ENCODE data around the gene TCF19. TPM values are rescaled to one million over a fixed set of nuclear protein-coding genes. Genes with fewer than 3 reads are reported as not detected.
A peak's percentile ranks its signal among the peaks of the same experiment; 100 is the strongest.

The TCF19 gene
- total RNA-seq, 1 experiment from 2014 or later = 39.1 TPM

GRCh38 chr6:31114970-31115849, 43.2 kb upstream of the TCF19 start:
- Histone ChIP-seq H3K9me3 (ENCODE audit: low read depth, low read length, poor library complexity, severe bottlenecking) (no peaks in the 10 kb centered on the region), H3K4me1 (ENCODE audit: insufficient read depth, low read length, poor library complexity, severe bottlenecking) (peaks cover 6% of the 10 kb centered on the region), H3K4me3 (ENCODE audit: low read depth, low read length, poor library complexity, severe bottlenecking) (no peak overlapping the region), H3K27ac (ENCODE audit: low read depth, low read length, poor library complexity, severe bottlenecking) (no peak overlapping the region), H3K27me3 (replicated peaks; ENCODE audit: insufficient read depth, low read depth, low read length, poor library complexity) (no peaks in the 10 kb centered on the region), H3K36me3 (ENCODE audit: insufficient read depth, low read length, poor library complexity, severe bottlenecking) (no peaks in the 10 kb centered on the region)
- TF ChIP-seq CTCF (conservative IDR thresholded peaks at IDR 0.05; ENCODE audit: low read depth, low read length) = peak; percentile 54
- TF ChIP-seq EZH2 (IDR thresholded peaks at IDR 0.05; ENCODE audit: borderline replicate concordance, low read depth, low read length, poor library complexity, severe bottlenecking) = no peak
- intact Hi-C loops (cut with micrococcal nuclease; ENCODE audit: unreplicated experiment) = no loop called here
- peak; percentile 64 for DNase-seq (ENCODE audit: low spot score)
- no TSS peak for BruUV-seq (replicated peaks)
- CTCF ChIA-PET = no interaction called here
- POLR2A ChIA-PET (ENCODE audit: low non-redundant PET) = no interaction called here

GRCh38 chr6:31115941-31116560, 42.3 kb upstream of the TCF19 start:
- POLR2A ChIA-PET (ENCODE audit: low non-redundant PET) = no interaction called here
- H3K4me3 ChIP-seq (ENCODE audit: low read depth, low read length, poor library complexity, severe bottlenecking) = no peak overlapping the region
- peaks cover 6% of the 10 kb centered on the region for H3K4me1 ChIP-seq (ENCODE audit: insufficient read depth, low read length, poor library complexity, severe bottlenecking)
- no peaks in the 10 kb centered on the region for H3K27me3 ChIP-seq (replicated peaks; ENCODE audit: insufficient read depth, low read depth, low read length, poor library complexity)
- TF ChIP-seq EZH2 (IDR thresholded peaks at IDR 0.05; ENCODE audit: borderline replicate concordance, low read depth, low read length, poor library complexity, severe bottlenecking) = no peak
- TF ChIP-seq CTCF (conservative IDR thresholded peaks at IDR 0.05; ENCODE audit: low read depth, low read length) = no peak
- no peak overlapping the region for H3K27ac ChIP-seq (ENCODE audit: low read depth, low read length, poor library complexity, severe bottlenecking)
- H3K9me3 ChIP-seq (ENCODE audit: low read depth, low read length, poor library complexity, severe bottlenecking) = no peaks in the 10 kb centered on the region
- BruUV-seq (replicated peaks) = no TSS peak
- no peak for DNase-seq (ENCODE audit: low spot score)
- CTCF ChIA-PET = interaction anchor here (1.5 kb wide), 1 partner anchor 29 kb away, joined by 5 read pairs; no protein-coding TSS in a partner anchor
- H3K36me3 ChIP-seq (ENCODE audit: insufficient read depth, low read length, poor library complexity, severe bottlenecking) = no peaks in the 10 kb centered on the region
- intact Hi-C loops (cut with micrococcal nuclease; ENCODE audit: unreplicated experiment) = no loop called here

GRCh38 chr6:31116661-31117385, 41.6 kb upstream of the TCF19 start:
- intact Hi-C loops (cut with micrococcal nuclease; ENCODE audit: unreplicated experiment) = no loop called here
- peaks cover 6% of the 10 kb centered on the region for H3K4me1 ChIP-seq (ENCODE audit: insufficient read depth, low read length, poor library complexity, severe bottlenecking)
- no peak for DNase-seq (ENCODE audit: low spot score)
- no peak overlapping the region for H3K4me3 ChIP-seq (ENCODE audit: low read depth, low read length, poor library complexity, severe bottlenecking)
- no peaks in the 10 kb centered on the region for H3K9me3 ChIP-seq (ENCODE audit: low read depth, low read length, poor library complexity, severe bottlenecking)
- ChIA-PET CTCF (interaction anchor here (1.5 kb wide), 1 partner anchor 29 kb away, joined by 5 read pairs; no protein-coding TSS in a partner anchor), POLR2A (ENCODE audit: low non-redundant PET) (interaction anchor here (0.5 to 0.6 kb wide), 2 partner anchors 13 to 250 kb away, joined by 3 to 4 read pairs; no protein-coding TSS in a partner anchor)
- H3K36me3 ChIP-seq (ENCODE audit: insufficient read depth, low read length, poor library complexity, severe bottlenecking) = no peaks in the 10 kb centered on the region
- TF ChIP-seq CTCF (conservative IDR thresholded peaks at IDR 0.05; ENCODE audit: low read depth, low read length) = no peak
- BruUV-seq (replicated peaks) = no TSS peak
- H3K27ac ChIP-seq (ENCODE audit: low read depth, low read length, poor library complexity, severe bottlenecking) = no peak overlapping the region
- H3K27me3 ChIP-seq (replicated peaks; ENCODE audit: insufficient read depth, low read depth, low read length, poor library complexity) = no peaks in the 10 kb centered on the region

Measured in A673 (cell line).